NB4 (cell line): ENCODE results near the gene ITPRIP.

Experiments used
- DNase-seq: peaks from one replicate; pipeline ENCODE4 v3.0.0; 2010; ENCODE audit warnings: low read depth
- H3K4me3 ChIP-seq: one replicate; pipeline ENCODE4 v1.5.1; 2011; ENCODE audit warnings: mild to moderate bottlenecking, low read depth, low read length, moderate library complexity
- CTCF ChIP-seq: IDR thresholded peaks from one replicate; pipeline ENCODE4 v1.5.1; 2012; ENCODE audit warnings: low read depth, low read length
- MYC ChIP-seq: IDR thresholded peaks from 2 replicates; pipeline ENCODE4 v1.6.1; 2011; ENCODE audit warnings: low read depth, low read length
- POLR2A ChIP-seq: IDR thresholded peaks from 2 replicates; pipeline ENCODE4 v1.6.1; 2011; ENCODE audit warnings: mild to moderate bottlenecking; ENCODE audit not compliant: insufficient read length; ENCODE audit errors: extremely low read depth
- TF ChIP-seq, protein P1 (sequence below): IDR thresholded peaks from 2 replicates; pipeline ENCODE4 v1.6.1; 2011; ENCODE audit warnings: low read depth, low read length

The ITPRIP gene

DNA sequence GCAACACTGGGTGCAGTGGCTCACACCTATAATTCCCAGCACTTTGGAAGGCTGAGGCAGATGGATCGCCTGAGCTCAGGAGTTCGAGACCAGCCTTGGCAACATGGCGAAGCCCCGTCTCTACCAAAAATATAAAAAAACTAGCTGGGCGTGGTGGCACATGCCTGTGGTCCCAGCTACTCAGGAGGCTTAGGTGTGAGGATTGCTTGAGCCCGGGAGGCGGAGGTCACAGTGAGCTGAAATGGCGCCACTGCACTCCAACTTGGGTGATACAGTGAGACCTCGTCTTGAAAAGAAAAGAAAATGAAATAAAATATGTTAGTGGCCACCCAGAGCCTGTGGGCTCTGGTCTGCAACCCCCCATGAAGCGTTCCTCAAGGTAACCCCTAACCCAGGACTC is 13.3 kb downstream of the ITPRIP start:
- no peak overlapping the region for H3K4me3 ChIP-seq
- no peak for DNase-seq
- TF ChIP-seq, protein P1, sequence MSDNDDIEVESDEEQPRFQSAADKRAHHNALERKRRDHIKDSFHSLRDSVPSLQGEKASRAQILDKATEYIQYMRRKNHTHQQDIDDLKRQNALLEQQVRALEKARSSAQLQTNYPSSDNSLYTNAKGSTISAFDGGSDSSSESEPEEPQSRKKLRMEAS: no peak
- TF ChIP-seq POLR2A (no peak), CTCF (no peak), MYC (no peak)

DNA sequence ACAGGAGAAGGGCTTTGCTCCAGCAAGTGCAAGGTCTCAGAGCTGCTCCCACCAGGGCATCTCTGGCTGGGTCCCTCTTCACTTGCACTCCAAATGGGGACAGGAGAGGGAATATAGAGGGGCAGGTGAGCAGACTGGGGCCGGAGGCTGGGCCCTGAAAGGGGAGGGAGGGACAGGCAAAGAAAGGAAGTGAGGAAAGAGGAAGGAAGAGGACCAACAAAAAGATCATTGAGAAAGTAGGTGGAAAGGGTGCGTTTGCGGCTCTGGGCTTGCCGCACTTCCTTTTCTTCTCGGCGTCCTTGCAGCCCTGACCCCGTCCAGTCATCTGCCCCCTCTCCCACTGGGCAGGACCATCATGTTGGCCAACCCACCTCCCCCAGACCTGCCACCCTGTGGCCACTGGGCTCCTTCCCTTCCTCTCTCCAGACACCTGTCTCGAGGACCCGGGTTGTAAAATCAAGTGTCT is 14.0 kb downstream of the ITPRIP start:
- peak overlapping the region; percentile 9 for H3K4me3 ChIP-seq
- peak; percentile 90 for DNase-seq
- TF ChIP-seq, protein P1: no peak
- TF ChIP-seq CTCF: peak; percentile 1

DNA sequence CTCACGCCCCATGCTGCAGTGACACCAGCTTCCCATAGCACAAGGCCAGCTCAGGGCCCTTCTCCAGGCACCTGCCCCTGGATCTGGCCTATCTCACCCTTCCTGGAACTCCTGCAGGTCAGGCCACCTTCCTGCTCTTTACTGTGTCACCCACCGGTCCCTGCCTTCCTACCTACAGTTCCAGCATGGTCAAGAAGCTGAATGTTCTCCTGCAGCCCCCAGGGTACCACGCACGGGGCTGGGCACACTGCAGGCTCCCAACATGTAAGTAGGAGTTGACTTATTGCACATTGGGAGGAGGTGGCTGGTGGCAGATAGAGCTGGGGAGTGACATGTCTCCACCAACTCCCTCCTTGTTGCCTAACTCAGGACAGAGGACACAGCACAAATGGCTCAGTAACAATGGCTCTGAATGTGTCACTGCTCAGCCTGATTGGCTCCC is 14.5 kb downstream of the ITPRIP start:
- peak; percentile 87 for DNase-seq
- TF ChIP-seq CTCF (no peak), POLR2A (no peak), MYC (no peak)
- TF ChIP-seq, protein P1: no peak
- peak overlapping the region; percentile 9 for H3K4me3 ChIP-seq

- H3K4me3 ChIP-seq: no peak overlapping the region
- DNase-seq: peak; percentile 1
- TF ChIP-seq POLR2A: no peak
- no peak for TF ChIP-seq MYC
- TF ChIP-seq CTCF: no peak
- TF ChIP-seq, protein P1: no peak
These were observed 15.2 kb downstream of the ITPRIP start for GRCh38 chr10:104323085-104323484.

DNA sequence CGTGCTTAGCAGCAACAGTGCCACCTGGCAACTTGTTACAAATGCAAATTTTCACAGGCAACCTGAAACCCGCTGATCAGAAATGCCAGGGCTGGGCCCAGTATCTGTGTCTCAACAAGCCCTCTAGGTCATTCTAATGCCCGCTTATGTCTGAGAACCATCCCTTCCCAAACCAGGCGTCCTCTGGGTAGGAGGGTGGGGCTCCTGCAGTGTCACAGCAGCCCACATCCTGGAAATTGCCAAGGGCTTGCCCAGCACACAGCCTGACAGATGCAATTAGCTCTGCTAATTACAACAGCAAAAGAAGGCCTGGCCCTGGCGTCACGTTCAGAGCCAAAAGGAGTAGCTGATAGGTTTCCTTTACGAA is 15.9 kb downstream of the ITPRIP start:
- H3K4me3 ChIP-seq: no peak overlapping the region
- no peak for TF ChIP-seq MYC
- TF ChIP-seq, protein P1: no peak; the same call in 1 of the 2 replicates
- no peak for TF ChIP-seq POLR2A
- TF ChIP-seq CTCF: no peak
- DNase-seq: peak; percentile 83
